Right lung (tissue), 10 donors: ENCODE results near the gene CAPS2. TPM values are rescaled to one million over a fixed set of nuclear protein-coding genes. Genes with fewer than 3 reads are reported as not detected.
A peak's percentile ranks its signal among the peaks of the same experiment; 100 is the strongest.
"Not testable (repeated sequence)": the region's sequence is repeated elsewhere in the genome, so short reads cannot be mapped to it uniquely, and the experiment has no call there.

Source experiments
- DNase-seq, 2 donors: peaks; one replicate each; pipeline ENCODE4 v3.0.0-alpha.2; 2013
- long read RNA-seq, 8 donors: transcript quantifications; one replicate each; lab custom pipeline, GENCODE V29; 2026
- polyA plus RNA-seq, 5 donors: library from polyadenylated mRNA; unstranded; fragments of 120-200 nt; gene quantifications; one replicate each; pipeline versions ENCODE4 v1.2.1 to v1.2.3, GENCODE V29; 2013; ENCODE audit warnings: inconsistent platforms in 1 of 5, low replicate concordance in 1 of 5; ENCODE audit not compliant: insufficient read length in 5 of 5, insufficient read depth in 1 of 5

CAPS2 gene
- polyA plus RNA-seq: 10 to 100 TPM in 1 of 5 donors, 1 to 10 TPM in 4; 4.2 to 10.1 (median 8.2) TPM
- long read RNA-seq, donor 1: 0 reads
- long read RNA-seq, donor 2: 0 reads
- long read RNA-seq, donor 3: 0 reads
- long read RNA-seq, donor 4: 0 reads
- long read RNA-seq, donor 5, partial matches to known transcripts: 0 of 1 reads
- long read RNA-seq, donor 5, other reads (novel, unspliced or antisense): 0 of 1 reads
- long read RNA-seq, donor 6: 0 reads
- long read RNA-seq, donor 7: 0 reads
- long read RNA-seq, donor 8: 0 reads

GRCh38 chr12:75329918-75330826 is at the start of gene CAPS2:
TSS of gene CAPS2 (minus strand) at chr12:75330324. CDS start at chr12:75326498, 3,826 bp downstream.
- peak; percentile 66 to 77 for DNase-seq

DNA sequence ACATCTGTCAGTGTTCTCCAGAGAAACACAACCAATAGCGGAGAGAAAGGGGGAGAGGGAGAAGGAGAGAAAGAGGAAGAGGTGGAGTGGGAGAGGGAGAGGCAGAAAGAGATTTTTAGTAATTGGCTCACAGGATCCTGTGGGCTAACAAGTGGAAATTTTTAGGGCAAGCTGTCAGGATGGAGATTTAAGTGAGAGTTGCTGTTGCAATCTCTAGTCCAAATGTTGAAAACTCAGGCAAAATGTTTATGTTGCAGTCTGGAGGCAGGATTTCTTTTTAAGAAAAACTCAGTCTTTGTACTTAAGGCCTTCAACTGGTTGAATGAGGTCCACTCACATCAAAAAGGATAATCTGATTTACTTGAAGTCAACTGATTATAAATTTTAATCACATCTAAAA is 48.2 kb upstream of the CAPS2 start:
- no peak for DNase-seq

- DNase-seq: no peak
These were observed 44.8 kb upstream of the CAPS2 start for GRCh38 chr12:75374971-75375370.

DNA sequence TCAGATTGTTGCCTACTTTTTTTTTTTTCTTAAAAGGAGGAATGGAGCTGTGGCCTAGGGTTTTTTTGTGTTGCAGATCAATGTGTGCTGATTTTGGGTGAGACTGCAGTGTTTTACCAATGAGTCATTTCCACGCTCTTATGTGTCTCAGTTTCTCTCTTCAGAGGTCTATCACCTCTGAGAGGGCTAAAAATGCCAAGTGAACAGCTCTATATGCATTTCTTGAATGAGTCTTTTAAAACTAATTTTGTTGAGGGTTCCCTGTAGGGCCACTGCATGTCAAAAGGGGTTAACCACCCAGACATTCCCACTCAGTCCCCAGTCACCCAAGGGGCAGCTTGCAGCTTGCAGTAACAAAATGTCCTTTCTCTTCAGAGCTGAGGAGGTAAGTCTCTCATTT is 36.5 kb upstream of the CAPS2 start:
- DNase-seq: no peak

GRCh38 chr12:75364919-75365318 is 34.8 kb upstream of the CAPS2 start:
- DNase-seq: no peak

DNA sequence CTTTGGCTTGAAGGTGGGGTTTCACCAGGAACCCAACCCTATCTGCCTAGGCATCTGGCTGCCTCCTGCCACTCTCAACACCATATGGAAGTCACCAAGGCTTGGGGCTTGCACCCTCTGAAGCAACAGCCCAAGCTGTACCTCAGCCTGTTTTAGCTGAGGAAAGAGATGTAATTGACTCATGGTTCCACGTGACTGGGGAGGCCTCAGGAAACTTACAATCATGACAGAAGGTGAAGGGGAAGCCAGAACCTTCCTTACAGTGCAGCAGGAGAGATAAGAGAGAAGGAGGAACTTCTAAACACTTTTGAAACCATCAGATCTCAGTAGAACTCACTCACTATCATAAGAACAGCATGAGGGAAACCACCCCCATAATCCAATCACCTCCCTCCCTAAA is 31.3 kb upstream of the CAPS2 start:
- no peak for DNase-seq

- DNase-seq: no peak
These were observed 30.8 kb upstream of the CAPS2 start for GRCh38 chr12:75360920-75361319.

GRCh38 chr12:75354011-75354410 is 23.9 kb upstream of the CAPS2 start:
- DNase-seq: no peak

DNA sequence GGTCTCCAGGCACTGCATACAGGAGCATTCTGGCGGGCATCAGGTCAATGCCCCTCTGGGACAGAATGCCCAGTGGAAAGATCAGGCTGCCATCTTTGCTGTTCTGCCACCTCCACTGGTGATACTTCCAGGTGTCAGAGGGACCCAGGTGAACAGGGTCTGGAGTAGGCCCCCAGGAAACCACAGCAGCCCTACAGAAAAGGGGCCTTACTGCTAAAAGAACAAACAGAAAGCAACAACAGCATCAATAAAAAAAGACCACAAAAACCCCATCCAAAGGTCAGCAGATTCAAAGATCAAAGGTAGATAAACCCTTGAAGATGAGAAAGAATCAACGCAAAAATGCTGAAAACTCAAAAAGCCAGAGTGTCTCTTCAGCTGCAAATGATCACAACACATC is 20.3 kb upstream of the CAPS2 start:
- DNase-seq: no peak

DNA sequence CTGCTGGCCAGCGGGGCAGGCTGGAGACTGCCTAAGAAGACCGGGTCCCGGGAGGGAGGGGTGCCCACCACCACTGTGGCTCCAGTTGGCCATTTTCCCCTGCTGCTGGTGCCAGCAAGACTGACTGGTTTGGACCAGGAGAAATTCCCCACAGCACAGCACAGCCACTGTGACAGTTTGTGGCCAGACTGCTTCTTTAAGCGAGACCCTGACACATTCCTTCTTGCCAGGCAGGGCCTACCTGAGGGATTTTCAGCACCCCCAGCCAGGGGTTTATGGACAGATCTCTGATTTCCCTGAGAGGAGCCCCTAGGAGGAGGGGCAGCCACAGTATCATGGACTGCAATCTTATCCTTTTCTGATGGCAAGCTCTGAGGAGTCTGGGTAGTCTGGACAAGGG is 19.8 kb upstream of the CAPS2 start:
- no peak for DNase-seq

DNA sequence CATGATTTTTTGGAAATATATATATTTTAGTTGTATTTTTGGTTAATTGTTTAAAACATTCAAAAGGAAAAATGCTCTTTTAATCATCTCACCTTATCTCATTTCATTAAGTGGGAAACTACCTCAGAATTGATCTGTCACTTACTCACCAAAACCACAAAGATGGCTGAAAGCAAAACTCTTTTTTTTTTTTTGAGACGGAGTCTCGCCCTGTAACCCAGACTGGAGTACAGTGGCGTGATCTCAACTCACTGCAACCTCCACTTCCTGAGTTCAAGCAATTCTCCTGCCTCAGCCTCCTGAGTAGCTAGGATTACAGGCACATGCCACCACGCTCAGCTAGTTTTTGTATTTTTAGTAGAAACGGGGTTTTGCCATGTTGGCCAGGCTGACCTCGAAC is 16.1 kb upstream of the CAPS2 start:
- DNase-seq: not testable (repeated sequence)

GRCh38 chr12:75345531-75345930 is 15.4 kb upstream of the CAPS2 start:
- DNase-seq: no peak

DNA sequence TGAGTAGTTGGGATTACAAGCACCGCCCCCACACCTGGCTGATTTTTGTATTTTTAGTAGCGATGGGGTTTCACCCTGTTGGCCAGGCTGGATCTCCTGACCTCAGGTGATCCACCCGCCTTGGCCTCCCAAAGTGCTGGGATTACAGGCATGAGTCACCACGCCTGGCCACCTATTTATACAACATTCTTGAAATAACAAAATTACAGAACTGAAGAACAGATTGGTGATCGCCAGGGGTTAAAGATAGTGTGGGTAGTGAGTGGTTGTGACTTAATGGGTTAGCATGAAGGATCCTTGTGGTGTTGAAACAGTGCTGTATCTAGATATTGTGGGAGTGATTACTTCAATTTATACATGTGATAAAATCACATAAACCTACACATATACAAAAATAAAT is 11.7 kb upstream of the CAPS2 start:
- DNase-seq: no peak

- DNase-seq: no peak
These were observed 7.8 kb upstream of the CAPS2 start for GRCh38 chr12:75337905-75338304.

DNA sequence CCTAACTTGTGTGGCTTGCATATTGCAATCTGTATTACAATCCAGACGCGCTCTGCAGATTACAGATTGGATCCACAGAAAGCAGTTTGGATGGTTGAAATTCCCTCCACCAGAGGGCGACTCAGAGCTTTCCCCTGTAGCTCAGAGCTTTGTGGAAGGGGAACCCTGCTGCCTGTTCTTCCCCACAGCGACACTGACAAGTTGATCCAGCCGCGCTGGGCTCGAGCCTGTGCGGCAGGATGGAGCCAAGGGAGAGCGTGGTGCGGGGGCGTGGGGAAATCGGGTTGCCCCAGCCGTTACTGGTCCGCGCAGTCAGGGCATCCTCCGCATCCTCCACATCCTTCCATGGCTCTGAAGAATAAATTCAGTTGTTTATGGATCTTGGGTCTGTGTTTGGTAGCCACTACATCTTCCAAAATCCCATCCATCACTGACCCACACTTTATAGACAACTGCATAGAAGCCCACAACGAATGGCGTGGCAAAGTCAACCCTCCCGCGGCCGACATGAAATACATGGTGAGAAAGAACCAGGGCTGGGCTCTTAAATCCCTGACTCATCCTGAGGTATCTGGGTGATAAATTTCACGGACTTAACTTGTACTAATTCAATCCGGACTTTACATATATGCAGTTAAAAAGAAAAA is 4.4 kb upstream of the CAPS2 start, which contains the start of gene GLIPR1L1:
Gene GLIPR1L1 (plus strand): TSS at position 287 of the 647 bp plus-strand sequence. CDS start 59 bp downstream, at position 346.
- peak; percentile 69 to 80 for DNase-seq

- no peak for DNase-seq
These were observed 2.5 kb downstream of the CAPS2 start for GRCh38 chr12:75327642-75328041.

- no peak for DNase-seq
These were observed 6.5 kb downstream of the CAPS2 start for GRCh38 chr12:75323663-75324062.

- DNase-seq: no peak
These were observed 7.7 kb downstream of the CAPS2 start for GRCh38 chr12:75322464-75322863.

- no peak for DNase-seq
These were observed 12.3 kb downstream of the CAPS2 start for GRCh38 chr12:75317784-75318183.

- no peak for DNase-seq
These were observed 14.6 kb downstream of the CAPS2 start for GRCh38 chr12:75315518-75315917.

- no peak for DNase-seq
These were observed 18.8 kb downstream of the CAPS2 start for GRCh38 chr12:75311369-75311768.

DNA sequence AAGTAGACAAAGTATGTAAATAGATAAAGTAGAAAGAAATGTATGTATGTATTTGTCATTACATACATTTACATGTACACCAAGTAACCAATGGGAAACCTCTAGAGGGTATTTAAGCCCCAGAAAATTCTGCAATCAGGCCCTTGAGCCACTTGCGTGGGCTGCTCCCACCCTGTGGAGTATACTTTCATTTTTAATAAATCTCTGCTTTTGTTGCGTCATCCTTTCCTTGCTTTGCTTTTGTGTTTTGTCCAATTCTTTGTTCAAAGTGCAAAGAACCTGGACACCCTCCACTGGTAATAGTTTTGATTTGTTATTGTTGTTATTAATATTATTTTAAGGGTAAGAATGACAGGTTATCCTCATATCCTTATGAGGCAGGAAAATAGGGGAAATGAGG is 21.8 kb downstream of the CAPS2 start:
- DNase-seq: no peak
